SK-N-SH treated with all-trans-retinoic acid at 6 μM for 48 hours (cell line): ENCODE measurements around the gene ANO10.

Experiments used
- ATAC-seq: fragments of 200-7000 bp; cut with Tn5 transposase; 3 replicates; pipeline ENCODE4 v1.9.1; 2020; ENCODE audit warnings: mild to moderate bottlenecking, moderate library complexity
- CSDC2 ChIP-seq: fragments of 250-450 bp; sonication (Bioruptor Pico); IDR thresholded peaks from 2 replicates; pipeline ENCODE4 v1.5.0; 2020; ENCODE audit warnings: mild to moderate bottlenecking, moderate library complexity
- ESRRG ChIP-seq: fragments of 250-450 bp; sonication (Bioruptor Pico); IDR thresholded peaks from 2 replicates; pipeline ENCODE4 v1.6.1; 2021; ENCODE audit warnings: mild to moderate bottlenecking
- GLIS3 ChIP-seq: fragments of 250-450 bp; sonication (Bioruptor Pico); IDR thresholded peaks from 2 replicates; pipeline ENCODE4 v1.5.0; 2020; ENCODE audit warnings: mild to moderate bottlenecking, moderate library complexity
- ISL1 ChIP-seq: fragments of 250-450 bp; sonication (Bioruptor Pico); IDR thresholded peaks from 2 replicates; pipeline ENCODE4 v2.1.2; 2022; ENCODE audit warnings: mild to moderate bottlenecking, moderate library complexity
- OSR1 ChIP-seq: fragments of 250-450 bp; sonication (Bioruptor Pico); IDR thresholded peaks from 2 replicates; pipeline ENCODE4 v1.8.0; 2022; ENCODE audit warnings: moderate library complexity, mild to moderate bottlenecking, inconsistent platforms
- RARB ChIP-seq: fragments of 250-450 bp; sonication (Bioruptor Pico); IDR thresholded peaks from 2 replicates; pipeline ENCODE4 v1.8.0; 2021; ENCODE audit warnings: mild to moderate bottlenecking, moderate library complexity
- SNAI2 ChIP-seq: fragments of 250-450 bp; sonication (Bioruptor Pico); IDR thresholded peaks from 2 replicates; pipeline ENCODE4 v1.5.0; 2020; ENCODE audit warnings: mild to moderate bottlenecking, moderate library complexity
- TCF4 ChIP-seq: fragments of 250-450 bp; sonication (Bioruptor Pico); IDR thresholded peaks from 2 replicates; pipeline ENCODE4 v1.8.0; 2021; ENCODE audit warnings: mild to moderate bottlenecking, moderate library complexity, borderline replicate concordance
- TOX ChIP-seq: fragments of 250-450 bp; sonication (Bioruptor Pico); IDR thresholded peaks from 2 replicates; pipeline ENCODE4 v1.8.0; 2021; ENCODE audit warnings: mild to moderate bottlenecking, moderate library complexity, borderline replicate concordance
- ZC3H10 ChIP-seq: fragments of 250-450 bp; sonication (Bioruptor Pico); IDR thresholded peaks from 2 replicates; pipeline ENCODE4 v1.5.1; 2021; ENCODE audit warnings: mild to moderate bottlenecking, moderate library complexity
- ZFP3 ChIP-seq: fragments of 250-450 bp; sonication (Bioruptor Pico); IDR thresholded peaks from 2 replicates; pipeline ENCODE4 v1.5.0; 2020; ENCODE audit warnings: mild to moderate bottlenecking, moderate library complexity
- ZFP30 ChIP-seq: fragments of 450-650 bp; formaldehyde crosslinking; IDR thresholded peaks from 2 replicates; pipeline ENCODE4 v1.5.0; 2022; ENCODE audit warnings: mild to moderate bottlenecking, moderate library complexity
- ZNF565 ChIP-seq: fragments of 450-650 bp; formaldehyde crosslinking; conservative IDR thresholded peaks from 2 replicates; pipeline ENCODE4 v1.5.0; 2020; ENCODE audit warnings: low read depth, mild to moderate bottlenecking, moderate library complexity
- ZNF70 ChIP-seq: fragments of 450-650 bp; formaldehyde crosslinking; IDR thresholded peaks from 2 replicates; pipeline ENCODE4 v1.5.0; 2020; ENCODE audit warnings: mild to moderate bottlenecking, moderate library complexity
- ZNF8 ChIP-seq: fragments of 450-650 bp; formaldehyde crosslinking; IDR thresholded peaks from 2 replicates; pipeline ENCODE4 v1.5.0; 2020; ENCODE audit warnings: mild to moderate bottlenecking, moderate library complexity
- TF ChIP-seq, protein P1 (sequence below): fragments of 250-450 bp; sonication (Bioruptor Pico); IDR thresholded peaks from 2 replicates; pipeline ENCODE4 v1.8.0; 2020; ENCODE audit warnings: mild to moderate bottlenecking, moderate library complexity, borderline replicate concordance
- TF ChIP-seq, protein P2 (sequence below): fragments of 250-450 bp; sonication (Bioruptor Pico); IDR thresholded peaks from 2 replicates; pipeline ENCODE4 v1.5.0; 2020; ENCODE audit warnings: mild to moderate bottlenecking, moderate library complexity
- TF ChIP-seq, protein P3 (sequence below): fragments of 250-450 bp; sonication (Bioruptor Pico); IDR thresholded peaks from 2 replicates; pipeline ENCODE4 v1.8.0; 2021; ENCODE audit warnings: low read depth, mild to moderate bottlenecking, moderate library complexity, borderline replicate concordance
- TF ChIP-seq, protein P4 (sequence below): fragments of 250-450 bp; sonication (Bioruptor Pico); IDR thresholded peaks from 2 replicates; pipeline ENCODE4 v1.5.1; 2021; ENCODE audit warnings: mild to moderate bottlenecking, moderate library complexity

ANO10 gene

DNA sequence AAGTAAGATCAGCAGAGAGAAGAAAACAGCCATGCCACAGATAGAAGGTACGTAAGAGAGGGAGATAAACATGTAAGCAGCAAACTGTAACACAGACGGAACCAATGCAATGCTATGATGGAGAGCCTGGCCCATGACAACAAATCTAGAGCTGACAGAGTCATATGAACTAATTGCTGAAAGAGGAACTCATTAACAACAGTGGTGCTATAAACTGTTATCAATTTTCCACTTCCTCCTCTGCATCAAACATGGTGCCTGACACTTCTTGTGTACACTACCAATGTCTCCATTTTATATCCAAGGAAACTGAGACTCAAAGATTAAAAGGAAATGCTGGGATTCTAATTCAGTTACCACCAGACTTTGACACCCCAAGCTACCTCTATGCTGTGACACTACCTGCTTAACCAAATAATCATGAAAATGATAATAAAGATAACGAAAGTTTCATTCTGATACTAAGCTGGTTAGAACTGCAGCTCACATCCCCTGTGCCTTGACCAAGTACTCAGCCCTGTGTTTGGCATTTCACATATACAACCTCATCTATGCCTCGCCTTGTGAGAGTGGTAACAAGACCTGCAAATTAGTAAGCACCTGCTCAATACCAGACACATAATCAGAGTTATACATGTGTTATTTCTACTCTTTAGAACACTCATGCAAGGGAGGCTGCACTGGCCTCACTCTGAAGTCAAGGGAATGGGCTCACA lies 79.3 kb downstream of the ANO10 start:
- TF ChIP-seq CSDC2 (CRISPR knock-in tag) (no peak), ZFP30 (no peak), ISL1 (CRISPR knock-in tag) (no peak), SNAI2 (no peak), ZFP3 (no peak), TCF4 (CRISPR knock-in tag) (no peak), TOX (CRISPR knock-in tag) (no peak)
- TF ChIP-seq, protein P1, sequence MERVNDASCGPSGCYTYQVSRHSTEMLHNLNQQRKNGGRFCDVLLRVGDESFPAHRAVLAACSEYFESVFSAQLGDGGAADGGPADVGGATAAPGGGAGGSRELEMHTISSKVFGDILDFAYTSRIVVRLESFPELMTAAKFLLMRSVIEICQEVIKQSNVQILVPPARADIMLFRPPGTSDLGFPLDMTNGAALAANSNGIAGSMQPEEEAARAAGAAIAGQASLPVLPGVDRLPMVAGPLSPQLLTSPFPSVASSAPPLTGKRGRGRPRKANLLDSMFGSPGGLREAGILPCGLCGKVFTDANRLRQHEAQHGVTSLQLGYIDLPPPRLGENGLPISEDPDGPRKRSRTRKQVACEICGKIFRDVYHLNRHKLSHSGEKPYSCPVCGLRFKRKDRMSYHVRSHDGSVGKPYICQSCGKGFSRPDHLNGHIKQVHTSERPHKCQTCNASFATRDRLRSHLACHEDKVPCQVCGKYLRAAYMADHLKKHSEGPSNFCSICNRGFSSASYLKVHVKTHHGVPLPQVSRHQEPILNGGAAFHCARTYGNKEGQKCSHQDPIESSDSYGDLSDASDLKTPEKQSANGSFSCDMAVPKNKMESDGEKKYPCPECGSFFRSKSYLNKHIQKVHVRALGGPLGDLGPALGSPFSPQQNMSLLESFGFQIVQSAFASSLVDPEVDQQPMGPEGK (CRISPR knock-in tag), result no peak
- TF ChIP-seq, protein P2, sequence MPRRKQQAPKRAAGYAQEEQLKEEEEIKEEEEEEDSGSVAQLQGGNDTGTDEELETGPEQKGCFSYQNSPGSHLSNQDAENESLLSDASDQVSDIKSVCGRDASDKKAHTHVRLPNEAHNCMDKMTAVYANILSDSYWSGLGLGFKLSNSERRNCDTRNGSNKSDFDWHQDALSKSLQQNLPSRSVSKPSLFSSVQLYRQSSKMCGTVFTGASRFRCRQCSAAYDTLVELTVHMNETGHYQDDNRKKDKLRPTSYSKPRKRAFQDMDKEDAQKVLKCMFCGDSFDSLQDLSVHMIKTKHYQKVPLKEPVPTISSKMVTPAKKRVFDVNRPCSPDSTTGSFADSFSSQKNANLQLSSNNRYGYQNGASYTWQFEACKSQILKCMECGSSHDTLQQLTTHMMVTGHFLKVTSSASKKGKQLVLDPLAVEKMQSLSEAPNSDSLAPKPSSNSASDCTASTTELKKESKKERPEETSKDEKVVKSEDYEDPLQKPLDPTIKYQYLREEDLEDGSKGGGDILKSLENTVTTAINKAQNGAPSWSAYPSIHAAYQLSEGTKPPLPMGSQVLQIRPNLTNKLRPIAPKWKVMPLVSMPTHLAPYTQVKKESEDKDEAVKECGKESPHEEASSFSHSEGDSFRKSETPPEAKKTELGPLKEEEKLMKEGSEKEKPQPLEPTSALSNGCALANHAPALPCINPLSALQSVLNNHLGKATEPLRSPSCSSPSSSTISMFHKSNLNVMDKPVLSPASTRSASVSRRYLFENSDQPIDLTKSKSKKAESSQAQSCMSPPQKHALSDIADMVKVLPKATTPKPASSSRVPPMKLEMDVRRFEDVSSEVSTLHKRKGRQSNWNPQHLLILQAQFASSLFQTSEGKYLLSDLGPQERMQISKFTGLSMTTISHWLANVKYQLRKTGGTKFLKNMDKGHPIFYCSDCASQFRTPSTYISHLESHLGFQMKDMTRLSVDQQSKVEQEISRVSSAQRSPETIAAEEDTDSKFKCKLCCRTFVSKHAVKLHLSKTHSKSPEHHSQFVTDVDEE (CRISPR knock-in tag), result no peak
- TF ChIP-seq, all 23 proteins: peak for 0
- no peak for ATAC-seq

DNA sequence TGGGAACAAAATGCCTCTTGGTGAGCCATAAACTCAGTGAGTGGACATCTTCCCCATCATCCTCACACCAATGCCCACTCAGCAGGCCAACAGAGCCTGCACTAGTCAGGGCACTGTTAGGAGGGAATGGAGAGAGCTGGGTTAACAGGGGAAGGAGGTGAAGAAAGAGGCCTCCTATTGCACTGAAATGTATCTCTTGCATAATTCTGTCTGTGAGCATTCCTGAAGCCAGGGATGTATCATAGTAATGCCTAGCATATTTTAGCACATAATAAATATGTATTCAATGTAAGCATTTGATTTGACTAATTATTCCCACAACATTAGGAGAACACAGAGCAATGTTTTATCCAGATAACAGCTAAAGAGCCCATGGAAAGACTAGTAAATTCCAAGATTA lies 81.2 kb downstream of the ANO10 start:
- TF ChIP-seq ZFP30, result no peak
- no peak for TF ChIP-seq GLIS3 (CRISPR knock-in tag)
- TF ChIP-seq, protein P3, sequence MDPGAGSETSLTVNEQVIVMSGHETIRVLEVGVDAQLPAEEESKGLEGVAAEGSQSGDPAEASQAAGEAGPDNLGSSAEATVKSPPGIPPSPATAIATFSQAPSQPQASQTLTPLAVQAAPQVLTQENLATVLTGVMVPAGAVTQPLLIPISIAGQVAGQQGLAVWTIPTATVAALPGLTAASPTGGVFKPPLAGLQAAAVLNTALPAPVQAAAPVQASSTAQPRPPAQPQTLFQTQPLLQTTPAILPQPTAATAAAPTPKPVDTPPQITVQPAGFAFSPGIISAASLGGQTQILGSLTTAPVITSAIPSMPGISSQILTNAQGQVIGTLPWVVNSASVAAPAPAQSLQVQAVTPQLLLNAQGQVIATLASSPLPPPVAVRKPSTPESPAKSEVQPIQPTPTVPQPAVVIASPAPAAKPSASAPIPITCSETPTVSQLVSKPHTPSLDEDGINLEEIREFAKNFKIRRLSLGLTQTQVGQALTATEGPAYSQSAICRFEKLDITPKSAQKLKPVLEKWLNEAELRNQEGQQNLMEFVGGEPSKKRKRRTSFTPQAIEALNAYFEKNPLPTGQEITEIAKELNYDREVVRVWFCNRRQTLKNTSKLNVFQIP (CRISPR knock-in tag), result no peak
- TF ChIP-seq ZNF565 (CRISPR knock-in tag), result no peak
- TF ChIP-seq ZNF70 (CRISPR knock-in tag), result no peak
- no peak for TF ChIP-seq ZNF8 (CRISPR knock-in tag)
- TF ChIP-seq ISL1 (CRISPR knock-in tag), result no peak
- TF ChIP-seq ZC3H10 (CRISPR knock-in tag), result no peak
- no peak for TF ChIP-seq TOX (CRISPR knock-in tag)
- TF ChIP-seq, protein P4, sequence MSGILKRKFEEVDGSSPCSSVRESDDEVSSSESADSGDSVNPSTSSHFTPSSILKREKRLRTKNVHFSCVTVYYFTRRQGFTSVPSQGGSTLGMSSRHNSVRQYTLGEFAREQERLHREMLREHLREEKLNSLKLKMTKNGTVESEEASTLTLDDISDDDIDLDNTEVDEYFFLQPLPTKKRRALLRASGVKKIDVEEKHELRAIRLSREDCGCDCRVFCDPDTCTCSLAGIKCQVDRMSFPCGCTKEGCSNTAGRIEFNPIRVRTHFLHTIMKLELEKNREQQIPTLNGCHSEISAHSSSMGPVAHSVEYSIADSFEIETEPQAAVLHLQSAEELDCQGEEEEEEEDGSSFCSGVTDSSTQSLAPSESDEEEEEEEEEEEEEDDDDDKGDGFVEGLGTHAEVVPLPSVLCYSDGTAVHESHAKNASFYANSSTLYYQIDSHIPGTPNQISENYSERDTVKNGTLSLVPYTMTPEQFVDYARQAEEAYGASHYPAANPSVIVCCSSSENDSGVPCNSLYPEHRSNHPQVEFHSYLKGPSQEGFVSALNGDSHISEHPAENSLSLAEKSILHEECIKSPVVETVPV (CRISPR knock-in tag), result no peak
- no peak for TF ChIP-seq CSDC2 (CRISPR knock-in tag)
- no peak for TF ChIP-seq OSR1 (CRISPR knock-in tag)
- no peak for TF ChIP-seq ZFP3
- TF ChIP-seq TCF4 (CRISPR knock-in tag), result no peak
- no peak for TF ChIP-seq ESRRG (CRISPR knock-in tag)
- TF ChIP-seq, protein P2 (CRISPR knock-in tag), result no peak
- TF ChIP-seq, protein P1 (CRISPR knock-in tag), result no peak
- no peak for TF ChIP-seq RARB
- no peak for ATAC-seq
